HepG2 (cell line): ENCODE measurements around the gene SFMBT1. TPM values are rescaled to one million over a fixed set of nuclear protein-coding genes. Genes with fewer than 3 reads are reported as not detected.

Experiments used
- AKAP8 ChIP-seq: sonication (generic); formaldehyde crosslinking; IDR thresholded peaks from 2 replicates; pipeline ENCODE4 v1.5.1; 2020; ENCODE audit warnings: mild to moderate bottlenecking, missing genetic modification reagents
- NFKB2 ChIP-seq: sonication (generic); formaldehyde crosslinking; IDR thresholded peaks from 2 replicates; pipeline ENCODE4 v1.4.0; 2020; ENCODE audit warnings: missing genetic modification reagents, borderline replicate concordance
- ZBTB21 ChIP-seq: sonication (generic); formaldehyde crosslinking; IDR thresholded peaks from 2 replicates; pipeline ENCODE4 v1.4.0; 2020; ENCODE audit warnings: missing genetic modification reagents
- ZNF496 ChIP-seq: sonication (generic); formaldehyde crosslinking; IDR thresholded peaks from 2 replicates; pipeline ENCODE4 v1.8.1; 2023; ENCODE audit warnings: mild to moderate bottlenecking, moderate library complexity, missing genetic modification reagents; ENCODE audit not compliant: insufficient replicate concordance
- ZNF552 ChIP-seq: sonication (generic); formaldehyde crosslinking; IDR thresholded peaks from 2 replicates; pipeline ENCODE4 v1.9.0; 2022; ENCODE audit warnings: missing genetic modification reagents, mild to moderate bottlenecking, borderline replicate concordance
- ZNF879 ChIP-seq: sonication (generic); formaldehyde crosslinking; IDR thresholded peaks from 2 replicates; pipeline ENCODE4 v1.8.1; 2023; ENCODE audit warnings: missing genetic modification reagents
- polyA plus RNA-seq, 8 experiments: library from polyadenylated mRNA; depleted of rRNA in 3 of 8; stranded (reverse) in 7 of 8; unstranded in 1 of 8; fragments of >200 nt; fragmentation: Illumina TruSeq in 4 of 8; extraction: Trizol in 4 of 8; gene quantifications; 2 replicates each; pipeline versions ENCODE4 v1.2.1 to v1.2.3, GENCODE V29; 2011 to 2016; ENCODE audit warnings: low read depth in 4 of 8, missing spikeins in 1 of 8, mixed read lengths in 1 of 8; ENCODE audit not compliant: insufficient read depth in 1 of 8
- total RNA-seq, 5 experiments: library from RNA; depleted of rRNA; stranded (reverse); fragments of >200 nt; fragmentation: Illumina TruSeq; extraction: Trizol; gene quantifications; 2 replicates each; pipeline ENCODE4 v1.2.3, GENCODE V29; 2016; ENCODE audit warnings: low read depth in 1 of 5
- TF ChIP-seq, protein P1 (sequence below): IDR thresholded peaks from 2 replicates; pipeline ENCODE4 v1.4.0; 2020; ENCODE audit warnings: mild to moderate bottlenecking, missing genetic modification reagents
- TF ChIP-seq, protein P2 (sequence below): sonication (generic); formaldehyde crosslinking; IDR thresholded peaks from 2 replicates; pipeline ENCODE4 v1.8.0; 2023; ENCODE audit warnings: mild to moderate bottlenecking, missing genetic modification reagents
- TF ChIP-seq, protein P3 (sequence below): sonication (generic); formaldehyde crosslinking; IDR thresholded peaks from 2 replicates; pipeline ENCODE4 v1.4.0; 2020; ENCODE audit warnings: missing genetic modification reagents
- TF ChIP-seq, protein P4 (sequence below): sonication (generic); formaldehyde crosslinking; IDR thresholded peaks from 2 replicates; pipeline ENCODE4 v1.4.0; 2020; ENCODE audit warnings: mild to moderate bottlenecking, missing genetic modification reagents, borderline replicate concordance
- TF ChIP-seq, protein P5 (sequence below): sonication (generic); formaldehyde crosslinking; conservative IDR thresholded peaks from 2 replicates; pipeline ENCODE4 v1.4.0; 2020; ENCODE audit warnings: missing genetic modification reagents

The SFMBT1 gene
- total and polyA plus RNA-seq, 2 of the 13 experiments (the other 11 are each of a cell fraction or from before 2014, with no cell fraction given): 3.8 to 12.8 TPM

DNA sequence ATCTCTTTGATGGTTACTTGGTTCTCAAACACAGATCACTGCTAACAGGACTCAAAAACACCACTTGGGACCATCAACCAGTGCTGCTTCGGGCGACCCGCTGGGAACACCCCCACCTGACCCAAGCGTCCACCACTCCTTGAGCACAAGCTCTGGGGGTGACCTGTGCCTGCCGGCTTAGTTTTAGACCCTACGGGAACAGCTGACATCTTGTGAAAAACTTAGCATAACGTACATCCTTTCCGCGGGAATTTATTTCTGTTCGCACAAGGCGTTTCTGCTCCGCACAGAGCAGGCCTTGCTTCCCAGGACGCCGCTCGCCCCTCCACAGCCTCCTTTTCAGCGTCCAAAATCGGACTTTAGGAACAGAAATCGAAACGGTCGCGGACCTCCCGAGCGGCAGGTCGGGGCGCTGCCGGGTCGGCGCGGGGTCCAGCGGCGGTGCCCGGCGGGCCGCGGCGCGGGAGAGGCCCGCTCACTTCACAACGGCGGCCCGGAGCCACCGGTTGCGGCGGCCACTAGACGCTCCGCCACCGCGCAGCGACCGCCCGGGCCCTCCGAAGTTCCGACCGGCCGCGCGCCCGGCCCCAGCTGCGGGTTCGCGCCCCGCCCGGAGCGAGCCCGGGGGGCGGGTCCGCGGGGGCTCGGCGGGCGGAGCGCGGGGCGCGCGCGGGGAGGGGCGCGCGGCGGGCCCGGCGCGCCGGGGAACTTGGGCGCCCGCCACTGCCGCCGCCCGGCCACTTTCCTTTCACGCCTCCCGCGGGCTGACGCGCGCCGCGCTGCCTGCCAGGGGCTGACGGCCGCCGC, 959 bp downstream of the SFMBT1 start (continued):
- TF ChIP-seq, protein P1, sequence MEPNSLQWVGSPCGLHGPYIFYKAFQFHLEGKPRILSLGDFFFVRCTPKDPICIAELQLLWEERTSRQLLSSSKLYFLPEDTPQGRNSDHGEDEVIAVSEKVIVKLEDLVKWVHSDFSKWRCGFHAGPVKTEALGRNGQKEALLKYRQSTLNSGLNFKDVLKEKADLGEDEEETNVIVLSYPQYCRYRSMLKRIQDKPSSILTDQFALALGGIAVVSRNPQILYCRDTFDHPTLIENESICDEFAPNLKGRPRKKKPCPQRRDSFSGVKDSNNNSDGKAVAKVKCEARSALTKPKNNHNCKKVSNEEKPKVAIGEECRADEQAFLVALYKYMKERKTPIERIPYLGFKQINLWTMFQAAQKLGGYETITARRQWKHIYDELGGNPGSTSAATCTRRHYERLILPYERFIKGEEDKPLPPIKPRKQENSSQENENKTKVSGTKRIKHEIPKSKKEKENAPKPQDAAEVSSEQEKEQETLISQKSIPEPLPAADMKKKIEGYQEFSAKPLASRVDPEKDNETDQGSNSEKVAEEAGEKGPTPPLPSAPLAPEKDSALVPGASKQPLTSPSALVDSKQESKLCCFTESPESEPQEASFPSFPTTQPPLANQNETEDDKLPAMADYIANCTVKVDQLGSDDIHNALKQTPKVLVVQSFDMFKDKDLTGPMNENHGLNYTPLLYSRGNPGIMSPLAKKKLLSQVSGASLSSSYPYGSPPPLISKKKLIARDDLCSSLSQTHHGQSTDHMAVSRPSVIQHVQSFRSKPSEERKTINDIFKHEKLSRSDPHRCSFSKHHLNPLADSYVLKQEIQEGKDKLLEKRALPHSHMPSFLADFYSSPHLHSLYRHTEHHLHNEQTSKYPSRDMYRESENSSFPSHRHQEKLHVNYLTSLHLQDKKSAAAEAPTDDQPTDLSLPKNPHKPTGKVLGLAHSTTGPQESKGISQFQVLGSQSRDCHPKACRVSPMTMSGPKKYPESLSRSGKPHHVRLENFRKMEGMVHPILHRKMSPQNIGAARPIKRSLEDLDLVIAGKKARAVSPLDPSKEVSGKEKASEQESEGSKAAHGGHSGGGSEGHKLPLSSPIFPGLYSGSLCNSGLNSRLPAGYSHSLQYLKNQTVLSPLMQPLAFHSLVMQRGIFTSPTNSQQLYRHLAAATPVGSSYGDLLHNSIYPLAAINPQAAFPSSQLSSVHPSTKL (CRISPR knock-in tag): no peak
- TF ChIP-seq ZNF879 (CRISPR knock-in tag) (no peak), ZBTB21 (CRISPR knock-in tag) (no peak), AKAP8 (no peak), ZNF496 (CRISPR knock-in tag) (no peak), ZNF552 (CRISPR knock-in tag) (no peak), NFKB2 (CRISPR knock-in tag) (no peak)
- TF ChIP-seq, protein P2, sequence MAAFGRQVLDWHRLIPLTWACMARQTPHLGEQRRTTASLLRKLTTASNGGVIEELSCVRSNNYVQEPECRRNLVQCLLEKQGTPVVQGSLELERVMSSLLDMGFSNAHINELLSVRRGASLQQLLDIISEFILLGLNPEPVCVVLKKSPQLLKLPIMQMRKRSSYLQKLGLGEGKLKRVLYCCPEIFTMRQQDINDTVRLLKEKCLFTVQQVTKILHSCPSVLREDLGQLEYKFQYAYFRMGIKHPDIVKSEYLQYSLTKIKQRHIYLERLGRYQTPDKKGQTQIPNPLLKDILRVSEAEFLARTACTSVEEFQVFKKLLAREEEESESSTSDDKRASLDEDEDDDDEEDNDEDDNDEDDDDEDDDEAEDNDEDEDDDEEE: no peak
- TF ChIP-seq, protein P3, sequence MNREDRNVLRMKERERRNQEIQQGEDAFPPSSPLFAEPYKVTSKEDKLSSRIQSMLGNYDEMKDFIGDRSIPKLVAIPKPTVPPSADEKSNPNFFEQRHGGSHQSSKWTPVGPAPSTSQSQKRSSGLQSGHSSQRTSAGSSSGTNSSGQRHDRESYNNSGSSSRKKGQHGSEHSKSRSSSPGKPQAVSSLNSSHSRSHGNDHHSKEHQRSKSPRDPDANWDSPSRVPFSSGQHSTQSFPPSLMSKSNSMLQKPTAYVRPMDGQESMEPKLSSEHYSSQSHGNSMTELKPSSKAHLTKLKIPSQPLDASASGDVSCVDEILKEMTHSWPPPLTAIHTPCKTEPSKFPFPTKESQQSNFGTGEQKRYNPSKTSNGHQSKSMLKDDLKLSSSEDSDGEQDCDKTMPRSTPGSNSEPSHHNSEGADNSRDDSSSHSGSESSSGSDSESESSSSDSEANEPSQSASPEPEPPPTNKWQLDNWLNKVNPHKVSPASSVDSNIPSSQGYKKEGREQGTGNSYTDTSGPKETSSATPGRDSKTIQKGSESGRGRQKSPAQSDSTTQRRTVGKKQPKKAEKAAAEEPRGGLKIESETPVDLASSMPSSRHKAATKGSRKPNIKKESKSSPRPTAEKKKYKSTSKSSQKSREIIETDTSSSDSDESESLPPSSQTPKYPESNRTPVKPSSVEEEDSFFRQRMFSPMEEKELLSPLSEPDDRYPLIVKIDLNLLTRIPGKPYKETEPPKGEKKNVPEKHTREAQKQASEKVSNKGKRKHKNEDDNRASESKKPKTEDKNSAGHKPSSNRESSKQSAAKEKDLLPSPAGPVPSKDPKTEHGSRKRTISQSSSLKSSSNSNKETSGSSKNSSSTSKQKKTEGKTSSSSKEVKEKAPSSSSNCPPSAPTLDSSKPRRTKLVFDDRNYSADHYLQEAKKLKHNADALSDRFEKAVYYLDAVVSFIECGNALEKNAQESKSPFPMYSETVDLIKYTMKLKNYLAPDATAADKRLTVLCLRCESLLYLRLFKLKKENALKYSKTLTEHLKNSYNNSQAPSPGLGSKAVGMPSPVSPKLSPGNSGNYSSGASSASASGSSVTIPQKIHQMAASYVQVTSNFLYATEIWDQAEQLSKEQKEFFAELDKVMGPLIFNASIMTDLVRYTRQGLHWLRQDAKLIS (CRISPR knock-in tag): no peak
- TF ChIP-seq, protein P4, sequence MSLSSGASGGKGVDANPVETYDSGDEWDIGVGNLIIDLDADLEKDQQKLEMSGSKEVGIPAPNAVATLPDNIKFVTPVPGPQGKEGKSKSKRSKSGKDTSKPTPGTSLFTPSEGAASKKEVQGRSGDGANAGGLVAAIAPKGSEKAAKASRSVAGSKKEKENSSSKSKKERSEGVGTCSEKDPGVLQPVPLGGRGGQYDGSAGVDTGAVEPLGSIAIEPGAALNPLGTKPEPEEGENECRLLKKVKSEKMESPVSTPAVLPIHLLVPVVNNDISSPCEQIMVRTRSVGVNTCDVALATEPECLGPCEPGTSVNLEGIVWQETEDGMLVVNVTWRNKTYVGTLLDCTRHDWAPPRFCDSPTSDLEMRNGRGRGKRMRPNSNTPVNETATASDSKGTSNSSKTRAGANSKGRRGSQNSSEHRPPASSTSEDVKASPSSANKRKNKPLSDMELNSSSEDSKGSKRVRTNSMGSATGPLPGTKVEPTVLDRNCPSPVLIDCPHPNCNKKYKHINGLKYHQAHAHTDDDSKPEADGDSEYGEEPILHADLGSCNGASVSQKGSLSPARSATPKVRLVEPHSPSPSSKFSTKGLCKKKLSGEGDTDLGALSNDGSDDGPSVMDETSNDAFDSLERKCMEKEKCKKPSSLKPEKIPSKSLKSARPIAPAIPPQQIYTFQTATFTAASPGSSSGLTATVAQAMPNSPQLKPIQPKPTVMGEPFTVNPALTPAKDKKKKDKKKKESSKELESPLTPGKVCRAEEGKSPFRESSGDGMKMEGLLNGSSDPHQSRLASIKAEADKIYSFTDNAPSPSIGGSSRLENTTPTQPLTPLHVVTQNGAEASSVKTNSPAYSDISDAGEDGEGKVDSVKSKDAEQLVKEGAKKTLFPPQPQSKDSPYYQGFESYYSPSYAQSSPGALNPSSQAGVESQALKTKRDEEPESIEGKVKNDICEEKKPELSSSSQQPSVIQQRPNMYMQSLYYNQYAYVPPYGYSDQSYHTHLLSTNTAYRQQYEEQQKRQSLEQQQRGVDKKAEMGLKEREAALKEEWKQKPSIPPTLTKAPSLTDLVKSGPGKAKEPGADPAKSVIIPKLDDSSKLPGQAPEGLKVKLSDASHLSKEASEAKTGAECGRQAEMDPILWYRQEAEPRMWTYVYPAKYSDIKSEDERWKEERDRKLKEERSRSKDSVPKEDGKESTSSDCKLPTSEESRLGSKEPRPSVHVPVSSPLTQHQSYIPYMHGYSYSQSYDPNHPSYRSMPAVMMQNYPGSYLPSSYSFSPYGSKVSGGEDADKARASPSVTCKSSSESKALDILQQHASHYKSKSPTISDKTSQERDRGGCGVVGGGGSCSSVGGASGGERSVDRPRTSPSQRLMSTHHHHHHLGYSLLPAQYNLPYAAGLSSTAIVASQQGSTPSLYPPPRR (CRISPR knock-in tag): no peak
- TF ChIP-seq, protein P5, sequence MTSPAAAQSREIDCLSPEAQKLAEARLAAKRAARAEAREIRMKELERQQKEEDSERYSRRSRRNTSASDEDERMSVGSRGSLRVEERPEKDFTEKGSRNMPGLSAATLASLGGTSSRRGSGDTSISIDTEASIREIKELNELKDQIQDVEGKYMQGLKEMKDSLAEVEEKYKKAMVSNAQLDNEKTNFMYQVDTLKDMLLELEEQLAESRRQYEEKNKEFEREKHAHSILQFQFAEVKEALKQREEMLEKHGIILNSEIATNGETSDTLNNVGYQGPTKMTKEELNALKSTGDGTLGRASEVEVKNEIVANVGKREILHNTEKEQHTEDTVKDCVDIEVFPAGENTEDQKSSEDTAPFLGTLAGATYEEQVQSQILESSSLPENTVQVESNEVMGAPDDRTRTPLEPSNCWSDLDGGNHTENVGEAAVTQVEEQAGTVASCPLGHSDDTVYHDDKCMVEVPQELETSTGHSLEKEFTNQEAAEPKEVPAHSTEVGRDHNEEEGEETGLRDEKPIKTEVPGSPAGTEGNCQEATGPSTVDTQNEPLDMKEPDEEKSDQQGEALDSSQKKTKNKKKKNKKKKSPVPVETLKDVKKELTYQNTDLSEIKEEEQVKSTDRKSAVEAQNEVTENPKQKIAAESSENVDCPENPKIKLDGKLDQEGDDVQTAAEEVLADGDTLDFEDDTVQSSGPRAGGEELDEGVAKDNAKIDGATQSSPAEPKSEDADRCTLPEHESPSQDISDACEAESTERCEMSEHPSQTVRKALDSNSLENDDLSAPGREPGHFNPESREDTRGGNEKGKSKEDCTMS (CRISPR knock-in tag): no peak
